Calu3 (cell line): ENCODE data around the gene CYP1A2. TPM values are rescaled to one million over a fixed set of nuclear protein-coding genes. Genes with fewer than 3 reads are reported as not detected.

Source experiments
- BruUV-seq: library from RNA; stranded (reverse); fragments of 400-500 nt; replicated peaks from 2 replicates; lab custom pipeline; 2021; lab: Mats Ljungman, UMichigan
- CTCF ChIA-PET: fragments of 300-600 bp; sonication (Branson Sonifier 250); formaldehyde crosslinking; loops from one replicate; lab custom pipeline; 2022; ENCODE audit warnings: antibody characterized with exemption; lab: Charles Lee
- DNase-seq: peaks from one replicate; pipeline ENCODE4 v3.0.0; 2022
- H3K27ac Mint-ChIP-seq: one replicate; pipeline ENCODE4 v1.8.0; 2022; ENCODE audit warnings: mixed read lengths; ENCODE audit not compliant: unreplicated experiment
- H3K27me3 Mint-ChIP-seq: one replicate; pipeline ENCODE4 v1.8.0; 2022; ENCODE audit warnings: mixed read lengths; ENCODE audit not compliant: unreplicated experiment
- H3K36me3 Mint-ChIP-seq: one replicate; pipeline ENCODE4 v1.8.0; 2022; ENCODE audit warnings: mild to moderate bottlenecking, moderate library complexity, mixed read lengths; ENCODE audit not compliant: insufficient read depth, unreplicated experiment
- H3K4me1 Mint-ChIP-seq: one replicate; pipeline ENCODE4 v1.8.0; 2022; ENCODE audit warnings: mild to moderate bottlenecking, low read depth, mixed read lengths; ENCODE audit not compliant: unreplicated experiment
- H3K4me3 Mint-ChIP-seq: one replicate; pipeline ENCODE4 v1.8.0; 2022; ENCODE audit warnings: mild to moderate bottlenecking, low read depth, moderate library complexity, mixed read lengths; ENCODE audit not compliant: unreplicated experiment
- H3K9me3 Mint-ChIP-seq: one replicate; pipeline ENCODE4 v1.8.0; 2022; ENCODE audit warnings: low read depth, mixed read lengths; ENCODE audit not compliant: unreplicated experiment
- intact Hi-C: fragments of 100-400 bp; cut with micrococcal nuclease; formaldehyde crosslinking; loops from one replicate; pipeline ENCODE4 v1.10.0; 2022; ENCODE audit not compliant: unreplicated experiment
- total RNA-seq: library from RNA; stranded (reverse); gene quantifications from 2 replicates; pipeline ENCODE4 v1.2.3, GENCODE V29; 2022
- TF ChIP-seq, protein P1 (sequence below): fragments of 200-600 bp; IDR thresholded peaks from one replicate; pipeline ENCODE4 v1.8.0; 2022; ENCODE audit warnings: antibody characterized with exemption; ENCODE audit not compliant: unreplicated experiment

Gene CYP1A2
- total RNA-seq, 1 experiment from 2014 or later, result not detected

DNA sequence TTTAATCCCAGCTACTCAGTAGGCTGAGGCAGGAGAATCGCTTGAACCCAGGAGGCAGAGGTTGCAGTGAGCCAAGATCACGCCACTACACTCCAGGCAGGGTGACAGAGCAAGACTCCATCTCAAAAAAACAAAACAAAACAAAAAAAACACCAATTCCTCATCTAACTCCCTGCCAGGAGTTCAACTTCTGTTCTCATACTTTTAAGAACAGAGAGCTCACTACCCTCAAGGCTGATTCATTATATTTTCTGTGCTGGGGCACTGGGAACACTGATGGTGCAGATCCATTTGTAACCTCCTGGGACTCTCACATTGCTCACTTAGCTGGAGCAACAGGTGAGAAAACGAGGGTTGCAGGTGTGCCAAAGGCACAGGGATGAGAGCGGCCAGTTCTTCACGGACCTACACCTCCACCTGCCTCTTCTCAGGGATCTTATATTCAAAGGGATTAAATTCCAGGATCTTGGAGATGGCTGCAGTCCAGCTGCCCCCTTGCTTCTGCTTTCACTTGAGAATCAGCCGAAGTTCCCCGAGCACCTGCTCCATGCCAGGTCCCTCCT, 20.9 kb downstream of the CYP1A2 start:
- Mint-ChIP-seq H3K27ac (no peak overlapping the region), H3K9me3 (no peaks in the 10 kb centered on the region), H3K36me3 (peaks cover 15% of the 10 kb centered on the region), H3K4me1 (peaks cover 9% of the 10 kb centered on the region), H3K27me3 (peaks cover 26% of the 10 kb centered on the region), H3K4me3 (no peak overlapping the region)
- intact Hi-C loops, result loop anchor here (1.0 to 2.0 kb wide), 5 partner anchors 31 to 397 kb away; no protein-coding TSS in a partner anchor
- CTCF ChIA-PET, result interaction anchor here (0.5 to 4.1 kb wide), 18 partner anchors 9 to 395 kb away, joined by 3 to 107 read pairs (median 4); partner anchors contain the start of genes RPP25 and ULK3
- TF ChIP-seq, protein P1, sequence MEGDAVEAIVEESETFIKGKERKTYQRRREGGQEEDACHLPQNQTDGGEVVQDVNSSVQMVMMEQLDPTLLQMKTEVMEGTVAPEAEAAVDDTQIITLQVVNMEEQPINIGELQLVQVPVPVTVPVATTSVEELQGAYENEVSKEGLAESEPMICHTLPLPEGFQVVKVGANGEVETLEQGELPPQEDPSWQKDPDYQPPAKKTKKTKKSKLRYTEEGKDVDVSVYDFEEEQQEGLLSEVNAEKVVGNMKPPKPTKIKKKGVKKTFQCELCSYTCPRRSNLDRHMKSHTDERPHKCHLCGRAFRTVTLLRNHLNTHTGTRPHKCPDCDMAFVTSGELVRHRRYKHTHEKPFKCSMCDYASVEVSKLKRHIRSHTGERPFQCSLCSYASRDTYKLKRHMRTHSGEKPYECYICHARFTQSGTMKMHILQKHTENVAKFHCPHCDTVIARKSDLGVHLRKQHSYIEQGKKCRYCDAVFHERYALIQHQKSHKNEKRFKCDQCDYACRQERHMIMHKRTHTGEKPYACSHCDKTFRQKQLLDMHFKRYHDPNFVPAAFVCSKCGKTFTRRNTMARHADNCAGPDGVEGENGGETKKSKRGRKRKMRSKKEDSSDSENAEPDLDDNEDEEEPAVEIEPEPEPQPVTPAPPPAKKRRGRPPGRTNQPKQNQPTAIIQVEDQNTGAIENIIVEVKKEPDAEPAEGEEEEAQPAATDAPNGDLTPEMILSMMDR, result no peak
- BruUV-seq, result no TSS peak
- no peak for DNase-seq

DNA sequence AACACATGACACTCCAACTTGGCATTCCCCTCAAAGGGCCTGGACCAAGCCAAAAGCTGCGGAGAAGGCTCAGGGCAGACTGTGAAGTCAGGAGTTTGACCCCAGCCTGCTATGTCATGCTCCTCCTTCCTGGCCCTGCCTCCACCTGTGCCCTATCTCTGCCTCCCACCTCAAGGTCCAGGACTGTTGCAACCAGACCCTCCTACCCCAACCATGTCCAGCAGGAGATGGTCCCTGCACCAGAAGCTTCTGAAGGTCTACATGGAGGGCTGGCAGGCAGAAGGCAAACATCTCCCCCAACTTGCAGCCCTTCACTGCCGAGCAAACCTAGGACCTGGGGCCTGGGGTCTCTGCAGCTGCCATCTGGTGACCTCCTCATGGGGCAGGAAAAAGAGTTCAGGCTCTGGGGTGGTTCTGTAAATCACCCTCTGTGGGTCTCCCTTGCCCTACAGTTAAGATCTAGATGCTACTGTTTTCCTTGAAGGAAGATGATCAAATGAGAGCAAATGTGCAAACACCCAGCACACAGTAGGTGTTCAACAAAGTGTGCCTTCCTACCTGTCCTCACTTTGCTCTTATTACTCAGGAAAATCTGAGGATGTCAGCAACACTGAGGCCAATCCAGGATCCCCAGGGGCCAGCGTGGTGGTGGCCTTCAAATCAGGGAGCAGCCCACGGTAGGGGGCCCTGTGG, 21.7 kb downstream of the CYP1A2 start:
- H3K4me1 Mint-ChIP-seq, result peaks cover 9% of the 10 kb centered on the region
- no peak for DNase-seq
- no TSS peak for BruUV-seq
- H3K9me3 Mint-ChIP-seq, result no peaks in the 10 kb centered on the region
- H3K27ac Mint-ChIP-seq, result no peak overlapping the region
- intact Hi-C loops, result loop anchor here (2.0 kb wide), 1 partner anchor 130 kb away; no protein-coding TSS in a partner anchor
- no peak overlapping the region for H3K4me3 Mint-ChIP-seq
- H3K27me3 Mint-ChIP-seq, result peaks cover 26% of the 10 kb centered on the region
- TF ChIP-seq, protein P1, result no peak
- peaks cover 15% of the 10 kb centered on the region for H3K36me3 Mint-ChIP-seq
- CTCF ChIA-PET, result interaction anchor here (0.7 to 4.1 kb wide), 30 partner anchors 9 to 538 kb away, joined by 3 to 107 read pairs (median 4); partner anchors contain the start of genes CLK3, COX5A, CSK and FAM219B

DNA sequence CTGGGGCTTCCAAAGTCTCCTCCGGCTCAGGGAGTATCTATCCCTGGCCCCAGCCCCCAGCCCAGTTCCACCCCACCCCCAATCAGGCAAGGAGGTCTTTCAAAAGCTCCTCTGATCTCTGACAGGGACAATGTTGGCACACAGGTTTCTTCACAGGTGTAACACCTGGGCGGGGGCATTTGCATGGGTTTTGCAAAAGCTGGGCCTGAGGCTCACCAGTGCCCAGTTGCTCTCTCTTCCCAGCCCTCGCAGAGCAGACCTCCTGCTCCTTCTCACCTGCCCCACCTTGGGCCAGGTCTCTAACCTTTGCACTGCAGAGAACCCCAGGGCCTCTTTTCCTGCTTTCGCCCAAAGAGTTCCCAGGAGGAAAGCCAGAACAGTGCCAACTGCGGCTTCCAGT, 24.7 kb downstream of the CYP1A2 start:
- BruUV-seq, result no TSS peak
- intact Hi-C loops, result no loop called here
- H3K9me3 Mint-ChIP-seq, result no peaks in the 10 kb centered on the region
- no peak for DNase-seq
- no peak overlapping the region for H3K27ac Mint-ChIP-seq
- TF ChIP-seq, protein P1, result no peak
- peaks cover 15% of the 10 kb centered on the region for H3K36me3 Mint-ChIP-seq
- peaks cover 9% of the 10 kb centered on the region for H3K4me1 Mint-ChIP-seq
- H3K4me3 Mint-ChIP-seq, result no peak overlapping the region
- H3K27me3 Mint-ChIP-seq, result peaks cover 26% of the 10 kb centered on the region
- CTCF ChIA-PET, result interaction anchor here (3.0 kb wide), 1 partner anchor 215 kb away, joined by 12 read pairs; no protein-coding TSS in a partner anchor

DNA sequence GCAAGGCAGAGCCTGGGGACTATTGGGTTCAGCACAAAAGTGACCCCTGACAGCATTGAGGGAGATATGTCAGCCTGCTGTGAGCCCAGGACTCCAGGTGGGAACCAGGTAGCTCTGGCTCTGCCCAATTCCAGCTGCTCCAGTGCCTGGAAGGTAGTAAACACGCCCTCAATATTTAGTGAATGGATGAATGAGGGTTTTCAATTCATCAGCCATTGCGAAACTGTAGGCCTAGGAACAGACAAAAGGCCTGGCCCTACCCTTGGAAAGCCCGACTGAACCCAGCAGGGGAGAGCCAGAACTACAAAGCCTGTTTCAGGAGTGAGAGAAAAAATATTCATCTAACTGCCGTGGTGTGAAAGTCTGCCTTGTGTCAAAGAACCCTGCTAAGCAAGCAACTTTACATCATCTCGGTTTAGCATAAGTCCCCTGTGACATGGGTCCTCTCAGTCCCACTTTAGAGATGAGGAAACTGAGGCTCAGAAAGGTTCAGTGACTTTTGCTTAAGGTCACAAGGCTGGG, 25.1 kb downstream of the CYP1A2 start:
- Mint-ChIP-seq H3K4me1 (peaks cover 4% of the 10 kb centered on the region), H3K4me3 (no peak overlapping the region), H3K27me3 (peaks cover 26% of the 10 kb centered on the region), H3K9me3 (no peaks in the 10 kb centered on the region), H3K27ac (no peak overlapping the region), H3K36me3 (peaks cover 12% of the 10 kb centered on the region)
- intact Hi-C loops, result no loop called here
- BruUV-seq, result no TSS peak
- TF ChIP-seq, protein P1, result no peak
- CTCF ChIA-PET, result no interaction called here
- DNase-seq, result no peak
